HepG2 (cell line): Measurements from ENCODE around the gene ADSS1. TPM values are rescaled to one million over a fixed set of nuclear protein-coding genes. Genes with fewer than 3 reads are reported as not detected.
A peak's percentile ranks its signal among the peaks of the same experiment; 100 is the strongest.

Source experiments
- FOXJ3 ChIP-seq: sonication (generic); formaldehyde crosslinking; IDR thresholded peaks from 2 replicates; pipeline ENCODE4 v1.4.0; 2020; ENCODE audit warnings: missing genetic modification reagents, mild to moderate bottlenecking, borderline replicate concordance
- HMG20A ChIP-seq: IDR thresholded peaks from 2 replicates; pipeline ENCODE4 v1.6.1; 2016; ENCODE audit warnings: borderline replicate concordance
- MAFF ChIP-seq: IDR thresholded peaks from 2 replicates; pipeline ENCODE4 v1.6.1; 2011; ENCODE audit warnings: low read depth, low read length, improper control_type of control experiment
- NFRKB ChIP-seq: fragments of 450-650 bp; IDR thresholded peaks from 2 replicates; pipeline ENCODE4 v1.6.1; 2017
- RFX3 ChIP-seq: IDR thresholded peaks from 2 replicates; pipeline ENCODE4 v1.6.1; 2016; ENCODE audit warnings: missing biosample characterization, missing genetic modification reagents
- ZNF121 ChIP-seq: sonication (generic); formaldehyde crosslinking; IDR thresholded peaks from 2 replicates; pipeline ENCODE4 v1.5.0; 2020; ENCODE audit warnings: mild to moderate bottlenecking, missing genetic modification reagents
- ZNF598 ChIP-seq: sonication (generic); formaldehyde crosslinking; IDR thresholded peaks from 2 replicates; pipeline ENCODE4 v1.5.1; 2020; ENCODE audit warnings: mild to moderate bottlenecking, missing genetic modification reagents, borderline replicate concordance
- ZNF615 ChIP-seq: sonication (generic); formaldehyde crosslinking; IDR thresholded peaks from 2 replicates; pipeline ENCODE4 v1.5.0; 2020; ENCODE audit warnings: mild to moderate bottlenecking, missing genetic modification reagents, borderline replicate concordance
- ZNF720 ChIP-seq: sonication (generic); formaldehyde crosslinking; IDR thresholded peaks from 2 replicates; pipeline ENCODE4 v1.4.0; 2020; ENCODE audit warnings: missing genetic modification reagents
- ZNF790 ChIP-seq: sonication (generic); formaldehyde crosslinking; IDR thresholded peaks from 2 replicates; pipeline ENCODE4 v1.8.0; 2022; ENCODE audit warnings: missing genetic modification reagents, mild to moderate bottlenecking, borderline replicate concordance
- polyA plus RNA-seq, 8 experiments: library from polyadenylated mRNA; depleted of rRNA in 3 of 8; stranded (reverse) in 7 of 8; unstranded in 1 of 8; fragments of >200 nt; fragmentation: Illumina TruSeq in 4 of 8; extraction: Trizol in 4 of 8; gene quantifications; 2 replicates each; pipeline versions ENCODE4 v1.2.1 to v1.2.3, GENCODE V29; 2011 to 2016; ENCODE audit warnings: low read depth in 4 of 8, missing spikeins in 1 of 8, mixed read lengths in 1 of 8; ENCODE audit not compliant: insufficient read depth in 1 of 8
- total RNA-seq, 5 experiments: library from RNA; depleted of rRNA; stranded (reverse); fragments of >200 nt; fragmentation: Illumina TruSeq; extraction: Trizol; gene quantifications; 2 replicates each; pipeline ENCODE4 v1.2.3, GENCODE V29; 2016; ENCODE audit warnings: low read depth in 1 of 5
- TF ChIP-seq, protein P1 (sequence below): sonication (generic); formaldehyde crosslinking; IDR thresholded peaks from 2 replicates; pipeline ENCODE4 v1.5.0; 2020; ENCODE audit warnings: mild to moderate bottlenecking, missing genetic modification reagents, borderline replicate concordance
- TF ChIP-seq, protein P2 (sequence below): IDR thresholded peaks from 2 replicates; pipeline ENCODE4 v1.6.1; 2016; ENCODE audit warnings: mild to moderate bottlenecking
- TF ChIP-seq, protein P3 (sequence below): IDR thresholded peaks from 2 replicates; pipeline ENCODE4 v1.6.1; 2018; ENCODE audit warnings: missing genetic modification reagents, mild to moderate bottlenecking, missing compliant biosample characterization
- TF ChIP-seq, protein P4 (sequence below): sonication (generic); formaldehyde crosslinking; conservative IDR thresholded peaks from 2 replicates; pipeline ENCODE4 v1.8.1; 2023; ENCODE audit warnings: missing genetic modification reagents
- TF ChIP-seq, protein P5 (sequence below): sonication (generic); formaldehyde crosslinking; IDR thresholded peaks from 2 replicates; pipeline ENCODE4 v1.4.0; 2020; ENCODE audit warnings: missing genetic modification reagents

ADSS1 gene
- total and polyA plus RNA-seq, 2 of the 13 experiments (the other 11 are each of a cell fraction or from before 2014, with no cell fraction given), result 1.0 to 36.7 TPM

DNA sequence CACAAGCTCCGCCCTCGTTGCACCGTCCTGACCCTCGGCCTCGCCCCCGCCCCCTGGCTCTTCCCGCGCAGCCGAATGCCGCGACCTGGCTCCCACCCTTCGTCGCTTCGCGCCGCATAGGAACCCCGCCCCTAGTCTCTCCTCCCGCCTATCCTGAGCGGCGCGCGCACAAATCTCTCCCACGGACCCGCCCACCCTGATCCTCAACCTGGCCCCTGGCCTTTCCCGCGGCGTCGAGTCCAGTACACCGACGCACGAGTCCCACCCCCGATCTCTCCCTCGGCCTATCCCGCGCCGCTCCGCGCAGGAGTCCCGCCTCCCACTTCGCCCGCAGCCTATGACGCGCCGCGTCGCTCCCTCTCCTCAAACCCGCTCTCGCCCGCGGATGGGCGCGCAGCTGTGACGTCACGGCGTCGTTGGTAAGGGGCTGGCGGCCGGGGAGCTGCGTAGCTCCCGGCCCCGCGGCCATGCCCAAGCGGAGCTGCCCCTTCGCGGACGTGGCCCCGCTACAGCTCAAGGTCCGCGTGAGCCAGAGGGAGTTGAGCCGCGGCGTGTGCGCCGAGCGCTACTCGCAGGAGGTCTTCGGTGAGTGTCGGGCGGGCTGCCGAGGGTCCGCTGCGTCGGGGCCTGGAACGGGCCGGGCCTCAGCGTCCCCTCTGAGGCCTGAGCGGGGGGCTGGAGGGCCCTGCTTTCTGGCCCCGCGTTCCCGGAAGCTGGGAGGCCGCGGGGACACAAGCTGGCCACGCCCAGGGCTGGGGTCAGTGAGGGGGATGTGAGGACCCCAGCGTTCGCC is 28.9 kb downstream of the ADSS1 start, which contains the start of gene SIVA1 (continued):
- TF ChIP-seq, protein P1, sequence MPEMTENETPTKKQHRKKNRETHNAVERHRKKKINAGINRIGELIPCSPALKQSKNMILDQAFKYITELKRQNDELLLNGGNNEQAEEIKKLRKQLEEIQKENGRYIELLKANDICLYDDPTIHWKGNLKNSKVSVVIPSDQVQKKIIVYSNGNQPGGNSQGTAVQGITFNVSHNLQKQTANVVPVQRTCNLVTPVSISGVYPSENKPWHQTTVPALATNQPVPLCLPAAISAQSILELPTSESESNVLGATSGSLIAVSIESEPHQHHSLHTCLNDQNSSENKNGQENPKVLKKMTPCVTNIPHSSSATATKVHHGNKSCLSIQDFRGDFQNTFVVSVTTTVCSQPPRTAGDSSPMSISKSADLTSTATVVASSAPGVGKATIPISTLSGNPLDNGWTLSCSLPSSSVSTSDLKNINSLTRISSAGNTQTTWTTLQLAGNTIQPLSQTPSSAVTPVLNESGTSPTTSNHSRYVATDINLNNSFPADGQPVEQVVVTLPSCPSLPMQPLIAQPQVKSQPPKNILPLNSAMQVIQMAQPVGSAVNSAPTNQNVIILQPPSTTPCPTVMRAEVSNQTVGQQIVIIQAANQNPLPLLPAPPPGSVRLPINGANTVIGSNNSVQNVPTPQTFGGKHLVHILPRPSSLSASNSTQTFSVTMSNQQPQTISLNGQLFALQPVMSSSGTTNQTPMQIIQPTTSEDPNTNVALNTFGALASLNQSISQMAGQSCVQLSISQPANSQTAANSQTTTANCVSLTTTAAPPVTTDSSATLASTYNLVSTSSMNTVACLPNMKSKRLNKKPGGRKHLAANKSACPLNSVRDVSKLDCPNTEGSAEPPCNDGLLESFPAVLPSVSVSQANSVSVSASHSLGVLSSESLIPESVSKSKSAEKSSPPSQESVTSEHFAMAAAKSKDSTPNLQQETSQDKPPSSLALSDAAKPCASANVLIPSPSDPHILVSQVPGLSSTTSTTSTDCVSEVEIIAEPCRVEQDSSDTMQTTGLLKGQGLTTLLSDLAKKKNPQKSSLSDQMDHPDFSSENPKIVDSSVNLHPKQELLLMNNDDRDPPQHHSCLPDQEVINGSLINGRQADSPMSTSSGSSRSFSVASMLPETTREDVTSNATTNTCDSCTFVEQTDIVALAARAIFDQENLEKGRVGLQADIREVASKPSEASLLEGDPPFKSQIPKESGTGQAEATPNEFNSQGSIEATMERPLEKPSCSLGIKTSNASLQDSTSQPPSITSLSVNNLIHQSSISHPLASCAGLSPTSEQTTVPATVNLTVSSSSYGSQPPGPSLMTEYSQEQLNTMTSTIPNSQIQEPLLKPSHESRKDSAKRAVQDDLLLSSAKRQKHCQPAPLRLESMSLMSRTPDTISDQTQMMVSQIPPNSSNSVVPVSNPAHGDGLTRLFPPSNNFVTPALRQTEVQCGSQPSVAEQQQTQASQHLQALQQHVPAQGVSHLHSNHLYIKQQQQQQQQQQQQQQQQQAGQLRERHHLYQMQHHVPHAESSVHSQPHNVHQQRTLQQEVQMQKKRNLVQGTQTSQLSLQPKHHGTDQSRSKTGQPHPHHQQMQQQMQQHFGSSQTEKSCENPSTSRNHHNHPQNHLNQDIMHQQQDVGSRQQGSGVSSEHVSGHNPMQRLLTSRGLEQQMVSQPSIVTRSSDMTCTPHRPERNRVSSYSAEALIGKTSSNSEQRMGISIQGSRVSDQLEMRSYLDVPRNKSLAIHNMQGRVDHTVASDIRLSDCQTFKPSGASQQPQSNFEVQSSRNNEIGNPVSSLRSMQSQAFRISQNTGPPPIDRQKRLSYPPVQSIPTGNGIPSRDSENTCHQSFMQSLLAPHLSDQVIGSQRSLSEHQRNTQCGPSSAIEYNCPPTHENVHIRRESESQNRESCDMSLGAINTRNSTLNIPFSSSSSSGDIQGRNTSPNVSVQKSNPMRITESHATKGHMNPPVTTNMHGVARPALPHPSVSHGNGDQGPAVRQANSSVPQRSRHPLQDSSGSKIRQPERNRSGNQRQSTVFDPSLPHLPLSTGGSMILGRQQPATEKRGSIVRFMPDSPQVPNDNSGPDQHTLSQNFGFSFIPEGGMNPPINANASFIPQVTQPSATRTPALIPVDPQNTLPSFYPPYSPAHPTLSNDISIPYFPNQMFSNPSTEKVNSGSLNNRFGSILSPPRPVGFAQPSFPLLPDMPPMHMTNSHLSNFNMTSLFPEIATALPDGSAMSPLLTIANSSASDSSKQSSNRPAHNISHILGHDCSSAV (CRISPR knock-in tag), result no peak
- TF ChIP-seq, protein P2, sequence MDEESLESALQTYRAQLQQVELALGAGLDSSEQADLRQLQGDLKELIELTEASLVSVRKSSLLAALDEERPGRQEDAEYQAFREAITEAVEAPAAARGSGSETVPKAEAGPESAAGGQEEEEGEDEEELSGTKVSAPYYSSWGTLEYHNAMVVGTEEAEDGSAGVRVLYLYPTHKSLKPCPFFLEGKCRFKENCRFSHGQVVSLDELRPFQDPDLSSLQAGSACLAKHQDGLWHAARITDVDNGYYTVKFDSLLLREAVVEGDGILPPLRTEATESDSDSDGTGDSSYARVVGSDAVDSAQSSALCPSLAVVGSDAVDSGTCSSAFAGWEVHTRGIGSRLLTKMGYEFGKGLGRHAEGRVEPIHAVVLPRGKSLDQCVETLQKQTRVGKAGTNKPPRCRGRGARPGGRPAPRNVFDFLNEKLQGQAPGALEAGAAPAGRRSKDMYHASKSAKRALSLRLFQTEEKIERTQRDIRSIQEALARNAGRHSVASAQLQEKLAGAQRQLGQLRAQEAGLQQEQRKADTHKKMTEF, result peak; percentile 89; the same call in 1 of the 2 replicates
- TF ChIP-seq, protein P3, sequence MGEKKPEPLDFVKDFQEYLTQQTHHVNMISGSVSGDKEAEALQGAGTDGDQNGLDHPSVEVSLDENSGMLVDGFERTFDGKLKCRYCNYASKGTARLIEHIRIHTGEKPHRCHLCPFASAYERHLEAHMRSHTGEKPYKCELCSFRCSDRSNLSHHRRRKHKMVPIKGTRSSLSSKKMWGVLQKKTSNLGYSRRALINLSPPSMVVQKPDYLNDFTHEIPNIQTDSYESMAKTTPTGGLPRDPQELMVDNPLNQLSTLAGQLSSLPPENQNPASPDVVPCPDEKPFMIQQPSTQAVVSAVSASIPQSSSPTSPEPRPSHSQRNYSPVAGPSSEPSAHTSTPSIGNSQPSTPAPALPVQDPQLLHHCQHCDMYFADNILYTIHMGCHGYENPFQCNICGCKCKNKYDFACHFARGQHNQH (CRISPR knock-in tag), result peak; percentile 69
- TF ChIP-seq ZNF121 (CRISPR knock-in tag) (0 out of 2 replicates have a peak, but pooled peaks have one; percentile 10), MAFF (no peak), FOXJ3 (no peak), HMG20A (CRISPR knock-in tag) (no peak), ZNF615 (no peak; the same call in 1 of the 2 replicates), ZNF598 (peak; percentile 60; the same call in 1 of the 2 replicates), NFRKB (no peak), ZNF720 (CRISPR knock-in tag) (no peak), RFX3 (CRISPR knock-in tag) (no peak), ZNF790 (CRISPR knock-in tag) (no peak)
- TF ChIP-seq, protein P4, sequence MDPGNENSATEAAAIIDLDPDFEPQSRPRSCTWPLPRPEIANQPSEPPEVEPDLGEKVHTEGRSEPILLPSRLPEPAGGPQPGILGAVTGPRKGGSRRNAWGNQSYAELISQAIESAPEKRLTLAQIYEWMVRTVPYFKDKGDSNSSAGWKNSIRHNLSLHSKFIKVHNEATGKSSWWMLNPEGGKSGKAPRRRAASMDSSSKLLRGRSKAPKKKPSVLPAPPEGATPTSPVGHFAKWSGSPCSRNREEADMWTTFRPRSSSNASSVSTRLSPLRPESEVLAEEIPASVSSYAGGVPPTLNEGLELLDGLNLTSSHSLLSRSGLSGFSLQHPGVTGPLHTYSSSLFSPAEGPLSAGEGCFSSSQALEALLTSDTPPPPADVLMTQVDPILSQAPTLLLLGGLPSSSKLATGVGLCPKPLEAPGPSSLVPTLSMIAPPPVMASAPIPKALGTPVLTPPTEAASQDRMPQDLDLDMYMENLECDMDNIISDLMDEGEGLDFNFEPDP, result no peak
- TF ChIP-seq, protein P5, sequence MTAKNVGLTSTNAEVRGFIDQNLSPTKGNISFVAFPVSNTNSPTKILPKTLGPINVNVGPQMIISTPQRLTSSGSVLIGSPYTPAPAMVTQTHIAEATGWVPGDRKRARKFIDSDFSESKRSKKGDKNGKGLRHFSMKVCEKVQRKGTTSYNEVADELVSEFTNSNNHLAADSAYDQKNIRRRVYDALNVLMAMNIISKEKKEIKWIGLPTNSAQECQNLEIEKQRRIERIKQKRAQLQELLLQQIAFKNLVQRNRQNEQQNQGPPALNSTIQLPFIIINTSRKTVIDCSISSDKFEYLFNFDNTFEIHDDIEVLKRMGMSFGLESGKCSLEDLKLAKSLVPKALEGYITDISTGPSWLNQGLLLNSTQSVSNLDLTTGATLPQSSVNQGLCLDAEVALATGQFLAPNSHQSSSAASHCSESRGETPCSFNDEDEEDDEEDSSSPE (CRISPR knock-in tag), result peak; percentile 97
